CD4-positive, alpha-beta T cell treated with Interleukin-21 for 1 hour (primary cell): ENCODE measurements around the gene POLN.

Experiments used
- DNase-seq: peaks from one replicate; pipeline ENCODE4 v3.0.0-alpha.2; 2020

Gene POLN

DNA sequence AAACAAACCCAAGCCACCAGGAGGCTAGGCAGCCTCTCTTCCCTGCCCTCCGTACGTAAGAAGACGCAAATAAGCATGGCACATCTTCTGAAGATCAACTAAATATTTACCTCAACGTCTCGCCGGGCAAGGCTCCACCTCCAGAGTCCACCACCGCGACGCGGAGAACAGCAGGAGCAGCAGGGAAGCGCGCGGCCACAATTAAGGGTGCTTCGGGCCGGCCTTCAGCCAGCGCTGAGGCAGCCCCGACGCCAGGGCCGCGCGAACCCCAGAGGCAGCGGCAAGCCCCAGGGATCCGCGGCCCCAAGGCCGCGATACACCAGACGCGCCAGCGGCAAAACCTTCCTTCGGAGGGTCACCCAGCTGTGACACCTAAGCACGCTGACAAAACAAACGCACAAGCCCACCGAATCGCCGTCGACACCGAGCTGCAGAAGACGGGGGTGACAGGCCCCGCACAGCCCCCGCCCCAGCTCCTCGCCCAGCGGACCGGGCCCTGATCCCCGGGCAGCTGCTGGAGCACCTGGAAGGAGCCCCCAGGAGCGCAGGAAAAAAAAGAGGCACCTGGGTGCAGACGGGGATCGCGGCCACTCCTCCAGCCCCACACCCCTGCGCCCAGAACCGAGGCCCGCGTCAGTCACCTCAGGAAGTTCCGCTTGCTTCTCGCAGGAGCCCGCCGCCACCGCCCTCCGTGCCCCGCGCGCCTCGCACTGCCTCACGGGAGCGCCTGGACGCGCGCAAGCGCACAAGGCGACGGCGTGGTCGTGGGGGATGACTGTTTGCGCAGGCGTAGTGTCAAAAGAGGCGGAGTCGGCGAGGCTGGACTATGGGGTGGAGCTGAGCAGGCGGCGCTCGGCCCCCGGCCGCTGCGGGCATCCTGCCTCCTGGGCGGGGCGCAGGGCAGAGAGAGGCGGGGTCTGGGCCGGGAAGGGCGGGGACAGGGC lies at the start of gene POLN, which contains the start of gene HAUS3:
Gene POLN, minus strand, starts transcription at position 712 of the 944 bp plus-strand sequence. CDS start 12,890 bp downstream, outside the sequence.
Gene HAUS3, minus strand, starts transcription at position 712 of the 944 bp plus-strand sequence. CDS start 1,175 bp downstream, outside the sequence.
- peak; percentile 99 for DNase-seq

- DNase-seq: peak; percentile 84
Measured at GRCh38 chr4:2290974-2291704, 49.2 kb upstream of the POLN start.

DNA sequence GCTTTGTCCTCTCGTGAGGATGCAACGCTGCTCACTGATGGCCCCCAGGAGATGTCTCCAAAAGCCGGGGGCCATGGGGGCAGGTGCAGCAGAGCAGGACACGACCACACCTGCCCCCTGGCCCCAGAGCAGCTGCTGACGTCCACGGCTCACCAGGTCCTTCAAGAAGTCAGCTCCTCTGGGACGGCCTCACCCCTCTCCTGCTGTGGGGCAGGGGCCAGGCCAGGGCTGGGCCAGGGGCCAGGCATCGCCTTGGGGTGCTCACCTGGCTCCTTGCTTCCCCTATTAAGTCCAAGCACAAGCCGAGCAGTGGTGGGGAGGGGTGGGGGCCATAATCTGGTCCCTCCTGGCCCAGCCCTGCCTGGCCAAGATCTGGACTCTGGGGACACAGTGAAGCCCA lies 48.6 kb upstream of the POLN start:
- DNase-seq: no peak

GRCh38 chr4:2289955-2290333 lies 48.0 kb upstream of the POLN start:
- no peak for DNase-seq

DNA sequence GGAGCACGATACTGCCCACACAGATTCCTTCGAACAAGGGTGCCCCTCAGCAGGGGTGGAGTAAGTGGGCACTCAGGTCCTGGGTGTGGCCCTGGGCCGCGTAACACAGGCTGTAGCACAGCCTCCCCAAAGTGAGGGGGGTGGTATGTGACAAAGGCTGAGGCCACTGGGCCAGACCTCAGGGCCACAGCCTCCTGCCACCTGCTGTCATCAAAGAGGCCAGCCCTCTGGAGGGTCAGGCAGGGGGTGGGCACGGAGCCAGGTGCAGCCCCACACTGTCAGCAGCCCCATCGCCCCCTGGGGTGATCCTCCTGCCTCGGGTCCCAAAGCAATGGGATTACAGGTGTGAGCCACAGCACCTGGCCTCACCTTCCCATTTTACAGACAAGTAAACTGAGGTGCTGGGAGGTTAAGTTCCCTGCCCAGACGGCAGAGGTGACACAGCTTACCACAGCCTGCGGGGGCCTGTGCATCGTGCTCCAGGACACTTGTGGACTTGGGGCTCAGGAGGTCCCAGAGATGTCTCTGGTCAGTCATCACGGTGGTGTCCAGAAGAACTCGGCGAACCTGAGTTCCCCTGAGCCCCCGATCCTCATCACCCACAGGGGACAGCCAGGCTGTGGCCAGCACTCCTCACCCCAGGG lies 47.5 kb upstream of the POLN start:
- DNase-seq: no peak

- no peak for DNase-seq
Measured at GRCh38 chr4:2288051-2288541, 46.2 kb upstream of the POLN start.

- DNase-seq: no peak
Measured at GRCh38 chr4:2287594-2287915, 45.6 kb upstream of the POLN start.

- DNase-seq: no peak
Measured at GRCh38 chr4:2286904-2287593, 45.1 kb upstream of the POLN start.

GRCh38 chr4:2285613-2286381 lies 43.9 kb upstream of the POLN start:
- no peak for DNase-seq

- DNase-seq: no peak
Measured at GRCh38 chr4:2284934-2285612, 43.2 kb upstream of the POLN start.

GRCh38 chr4:2284161-2284933 lies 42.4 kb upstream of the POLN start:
- no peak for DNase-seq

DNA sequence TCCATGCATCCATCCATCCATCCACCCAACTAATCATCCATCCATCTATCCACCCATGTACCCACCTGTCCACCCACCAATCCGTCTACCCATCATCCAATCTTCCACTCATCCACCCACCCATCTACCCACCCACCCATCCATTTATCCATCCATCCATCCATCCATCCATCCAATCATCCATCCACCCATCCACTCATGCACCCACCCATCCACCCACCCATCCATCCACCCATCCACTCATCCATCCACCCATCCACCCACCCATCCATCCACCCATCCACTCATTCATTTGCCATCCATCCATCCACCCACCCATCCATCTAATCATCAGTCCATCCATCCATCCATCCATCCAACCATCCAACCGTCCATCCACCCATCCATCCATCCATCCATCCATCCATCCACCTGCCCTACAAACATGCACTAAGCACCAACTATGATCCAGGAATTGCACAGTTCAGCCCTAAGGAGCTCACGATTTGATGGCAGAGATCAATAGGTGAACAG lies 41.3 kb upstream of the POLN start:
- DNase-seq: no peak

GRCh38 chr4:2281575-2282343 lies 39.8 kb upstream of the POLN start:
- peak; percentile 92 for DNase-seq

GRCh38 chr4:2280531-2281300 lies 38.8 kb upstream of the POLN start:
- no peak for DNase-seq

GRCh38 chr4:2277956-2278355 lies 36.0 kb upstream of the POLN start:
- DNase-seq: no peak

GRCh38 chr4:2276581-2277325 lies 34.8 kb upstream of the POLN start:
- no peak for DNase-seq

GRCh38 chr4:2275546-2276251 lies 33.8 kb upstream of the POLN start:
- DNase-seq: no peak
